ENCODE data around the gene METTL4. TPM values are rescaled to one million over a fixed set of nuclear protein-coding genes. Genes with fewer than 3 reads are reported as not detected.

METTL4 gene
- polyA plus RNA-seq, 1 donor from 2014 or later: 11.6 TPM

Other genes starting within 250 kb of the METTL4 start
- gene NDC80, start 52 bp upstream of the METTL4 start, polyA plus RNA-seq: 2.5 TPM
- 54.0 TPM for gene SMCHD1, start 84.2 kb upstream of the METTL4 start, polyA plus RNA-seq

Data from IgD-negative memory B cell (primary cell).